CD4-positive, alpha-beta T cell treated with Interleukin-6 for 4 hours (primary cell): ENCODE data around the gene SLC13A5.
"Not testable (repeated sequence)": the region's sequence is repeated elsewhere in the genome, so short reads cannot be mapped to it uniquely, and the experiment has no call there.

ENCODE experiments used
- DNase-seq: peaks from one replicate; pipeline ENCODE4 v3.0.0-alpha.2; 2020; ENCODE audit warnings: mixed read lengths

SLC13A5 gene

GRCh38 chr17:6710317-6710716, 2.9 kb downstream of the SLC13A5 start:
- no peak for DNase-seq

GRCh38 chr17:6708357-6708961, 4.7 kb downstream of the SLC13A5 start:
- no peak for DNase-seq

- DNase-seq: no peak
Observed at GRCh38 chr17:6706996-6707395, 6.2 kb downstream of the SLC13A5 start.

- DNase-seq: no peak
Observed at GRCh38 chr17:6706499-6706898, 6.7 kb downstream of the SLC13A5 start.

- no peak for DNase-seq
Observed at GRCh38 chr17:6704470-6705052, 8.6 kb downstream of the SLC13A5 start.

- no peak for DNase-seq
Observed at GRCh38 chr17:6703751-6704150, 9.4 kb downstream of the SLC13A5 start.

- no peak for DNase-seq
Observed at GRCh38 chr17:6702567-6703215, 10.5 kb downstream of the SLC13A5 start.

- DNase-seq: peak; percentile 56
Observed at GRCh38 chr17:6701719-6702118, 11.4 kb downstream of the SLC13A5 start.

GRCh38 chr17:6700948-6701307, 12.2 kb downstream of the SLC13A5 start:
- no peak for DNase-seq

GRCh38 chr17:6699997-6700947, 12.9 kb downstream of the SLC13A5 start:
- DNase-seq: no peak

- DNase-seq: no peak
Observed at GRCh38 chr17:6698004-6698403, 15.2 kb downstream of the SLC13A5 start.

GRCh38 chr17:6696906-6697305, 16.3 kb downstream of the SLC13A5 start:
- DNase-seq: no peak

GRCh38 chr17:6695565-6695964, 17.6 kb downstream of the SLC13A5 start:
- no peak for DNase-seq

GRCh38 chr17:6695051-6695450, 18.1 kb downstream of the SLC13A5 start:
- no peak for DNase-seq

GRCh38 chr17:6691958-6692357, 21.2 kb downstream of the SLC13A5 start:
- not testable (repeated sequence) for DNase-seq

- DNase-seq: no peak
Observed at GRCh38 chr17:6691546-6691945, 21.6 kb downstream of the SLC13A5 start.

- DNase-seq: no peak
Observed at GRCh38 chr17:6690641-6691040, 22.5 kb downstream of the SLC13A5 start.

- DNase-seq: no peak
Observed at GRCh38 chr17:6688944-6689343, 24.2 kb downstream of the SLC13A5 start.

- DNase-seq: no peak
Observed at GRCh38 chr17:6686026-6686425, 27.1 kb downstream of the SLC13A5 start.

- DNase-seq: no peak
Observed at GRCh38 chr17:6684881-6685767, 28.0 kb downstream of the SLC13A5 start.

- no peak for DNase-seq
Observed at GRCh38 chr17:6684460-6684783, 28.7 kb downstream of the SLC13A5 start.

GRCh38 chr17:6683730-6684459, 29.3 kb downstream of the SLC13A5 start:
- no peak for DNase-seq
